Measurements from ENCODE around the gene MBNL3.

Gene MBNL3

DNA sequence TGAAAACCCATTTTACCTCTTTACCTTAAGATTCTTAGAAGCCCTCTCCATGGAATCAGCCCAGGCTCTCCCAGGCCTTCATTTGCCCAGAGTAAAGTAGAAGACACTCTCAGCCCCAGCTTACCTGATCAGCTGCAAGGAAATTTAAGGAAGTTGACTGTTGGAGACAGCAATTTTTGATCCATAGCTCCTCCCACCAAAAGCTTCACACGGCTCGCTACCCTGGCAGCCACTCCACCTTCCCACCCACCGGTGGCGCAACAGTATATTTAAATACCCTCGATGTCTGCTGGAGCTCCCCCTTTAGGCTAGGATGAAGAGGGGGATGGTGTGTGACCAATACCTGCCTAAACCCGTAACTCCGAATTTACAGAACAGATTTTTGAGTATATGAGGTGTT, 75.4 kb downstream of the MBNL3 start:
- no peak for DNase-seq

DNA sequence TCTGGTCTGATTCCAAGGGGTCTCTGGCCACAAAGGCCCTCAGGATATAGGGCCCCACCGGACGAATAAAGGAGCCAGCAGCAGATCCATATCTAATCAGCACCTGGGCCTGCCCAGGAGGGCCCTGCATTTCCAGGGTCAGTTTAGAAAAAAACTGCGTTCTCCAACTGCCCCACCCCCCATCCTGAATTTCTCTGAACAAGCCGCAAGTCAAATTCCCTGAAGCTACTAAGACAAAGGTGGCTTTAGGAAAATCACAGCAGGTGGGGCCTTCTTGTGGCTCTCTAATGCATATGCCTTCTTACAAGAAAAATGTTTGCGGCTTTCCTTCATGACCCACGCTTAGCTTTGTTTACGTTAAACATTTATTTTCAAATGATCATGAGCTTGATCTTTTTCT, 76.6 kb downstream of the MBNL3 start:
- DNase-seq = no peak

DNA sequence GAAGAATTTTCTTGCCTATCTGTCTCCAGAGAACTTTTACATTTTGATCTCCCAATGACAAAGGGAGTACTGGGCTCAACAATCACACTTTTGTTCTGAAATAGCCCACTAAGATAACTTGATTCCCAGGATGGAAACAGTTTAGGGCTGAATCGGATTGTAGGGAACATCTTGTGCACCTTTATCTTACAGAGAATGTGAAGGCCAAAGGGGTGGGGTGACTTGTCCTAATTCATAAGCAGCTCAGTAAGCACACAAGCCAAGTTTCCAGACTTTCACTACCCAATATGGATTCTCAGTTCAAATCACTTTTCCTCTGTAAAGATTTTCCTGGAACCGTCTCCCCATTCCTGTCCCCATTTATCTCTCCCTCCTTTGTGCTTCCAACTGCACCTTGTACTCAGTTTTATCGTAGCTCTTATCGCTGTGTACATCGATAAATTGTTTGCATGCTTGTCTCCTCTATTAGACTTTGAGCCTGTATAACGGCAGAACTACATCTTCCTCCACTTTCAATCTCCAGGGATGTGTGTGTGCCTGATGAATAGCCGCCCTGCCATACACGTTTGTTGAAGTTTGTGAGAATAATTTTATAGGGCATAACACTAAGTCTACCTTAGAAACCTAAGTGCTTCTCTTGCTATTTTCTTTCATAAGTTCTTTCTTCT, 77.4 kb downstream of the MBNL3 start:
- DNase-seq = no peak

DNA sequence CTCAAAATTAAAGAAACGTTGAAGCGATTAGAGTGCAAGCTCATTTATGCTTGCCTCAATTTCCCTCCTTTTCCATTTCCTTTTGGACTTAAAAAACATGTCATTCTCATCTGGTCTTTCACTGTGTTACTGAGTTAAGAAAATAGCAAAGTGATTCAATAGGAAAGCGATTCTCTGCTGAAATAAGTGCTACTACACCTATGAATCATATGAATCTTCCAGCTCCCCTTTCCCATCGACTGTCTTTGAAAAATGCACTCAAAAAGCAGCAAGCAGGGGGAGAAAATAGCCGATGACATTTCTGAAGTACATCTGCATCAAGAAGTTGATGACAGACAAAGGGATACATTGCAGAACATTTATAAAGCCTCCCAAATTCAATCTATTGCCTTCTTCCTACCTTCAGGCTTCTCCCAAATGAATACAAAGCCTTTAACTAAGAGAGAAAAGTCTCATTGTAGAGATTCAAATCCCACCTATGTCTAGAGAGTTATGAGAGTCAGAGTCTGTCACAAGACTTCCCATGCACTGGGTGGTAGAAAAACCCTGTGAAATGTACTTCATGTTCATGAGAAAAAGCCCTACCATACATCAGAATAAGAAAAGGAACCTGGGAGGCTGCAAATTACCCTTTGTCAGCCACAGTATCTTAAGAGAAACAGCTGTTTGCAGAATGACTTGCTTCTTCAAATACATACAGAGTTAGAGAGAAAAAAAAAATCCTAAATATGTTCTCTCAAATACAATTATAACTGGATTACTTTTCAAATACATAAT, 78.9 kb downstream of the MBNL3 start:
- DNase-seq = no peak

DNA sequence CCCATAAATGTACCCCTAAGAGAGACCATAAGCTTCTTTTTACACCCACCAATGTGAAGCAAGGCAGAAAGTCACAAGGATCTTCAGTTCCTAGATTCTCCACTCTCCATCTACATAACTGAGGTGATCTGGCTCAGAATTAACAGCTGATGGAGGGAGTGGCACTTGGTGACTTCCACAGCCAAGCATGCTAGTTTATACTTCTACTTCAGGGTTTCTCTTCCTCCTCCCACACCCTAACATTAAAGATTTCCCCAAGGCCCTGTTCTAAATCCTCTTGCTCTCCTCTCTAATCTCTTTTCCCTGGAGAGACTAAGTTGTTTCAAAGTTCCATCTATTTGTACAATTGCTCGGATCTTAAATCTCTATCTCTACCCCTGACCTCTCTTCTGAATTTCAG, 81.1 kb downstream of the MBNL3 start:
- DNase-seq = no peak

DNA sequence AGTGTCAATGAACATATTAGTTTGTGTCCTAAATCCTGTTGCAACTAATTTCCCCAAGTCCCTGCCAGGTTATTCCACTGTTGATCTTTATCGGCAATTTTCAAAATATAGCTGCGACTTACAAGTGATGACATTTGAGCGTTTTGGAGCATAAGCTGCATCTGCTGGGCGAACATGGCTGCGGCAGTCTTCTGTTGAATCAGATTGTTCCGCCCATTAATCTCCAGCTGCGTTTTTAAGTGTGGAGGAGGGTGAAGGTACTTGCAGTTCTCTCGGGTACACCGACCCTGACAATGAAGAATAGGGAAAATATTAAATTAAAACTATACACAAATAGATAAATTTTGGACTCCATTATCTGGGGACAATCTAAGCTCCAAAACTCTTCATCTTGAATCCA, 82.7 kb downstream of the MBNL3 start:
- DNase-seq = no peak

DNA sequence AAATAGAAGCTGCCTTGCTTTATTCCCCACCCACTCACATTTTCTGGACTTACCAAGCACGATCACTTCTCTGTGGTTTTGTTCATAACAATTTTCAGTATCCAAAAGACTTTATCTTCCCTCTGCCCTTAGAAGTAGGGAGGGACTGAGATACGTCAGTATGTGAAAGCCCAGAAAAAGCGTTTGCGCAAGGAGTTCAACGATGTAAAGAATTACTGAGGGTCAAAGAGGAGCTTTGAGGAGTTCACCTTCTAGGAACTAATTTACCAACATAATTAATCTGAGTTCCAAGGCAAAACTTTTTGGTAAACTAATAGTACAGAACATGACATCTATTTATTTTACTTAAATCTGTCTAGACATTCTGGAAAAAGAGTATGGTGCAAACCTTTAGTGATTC, 84.6 kb downstream of the MBNL3 start:
- no peak for DNase-seq

DNA sequence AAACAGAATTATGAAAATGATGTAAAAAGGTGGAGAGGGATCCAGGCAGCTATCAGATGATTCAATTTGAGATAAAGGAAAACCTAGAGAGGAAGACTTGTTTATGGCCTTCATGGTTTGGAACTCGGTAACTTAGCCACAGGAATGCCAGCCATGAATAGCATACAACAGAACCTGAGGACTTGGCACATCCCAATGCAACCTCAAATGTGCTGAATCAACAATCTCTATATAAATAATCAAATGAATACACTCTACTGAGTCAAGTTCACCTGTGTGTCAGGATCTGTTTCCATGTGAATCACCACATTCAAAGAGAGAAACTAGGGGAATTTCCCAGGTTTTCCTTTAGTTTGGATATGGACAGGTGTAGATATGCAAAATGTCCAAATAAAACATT, 86.9 kb downstream of the MBNL3 start:
- no peak for DNase-seq

DNA sequence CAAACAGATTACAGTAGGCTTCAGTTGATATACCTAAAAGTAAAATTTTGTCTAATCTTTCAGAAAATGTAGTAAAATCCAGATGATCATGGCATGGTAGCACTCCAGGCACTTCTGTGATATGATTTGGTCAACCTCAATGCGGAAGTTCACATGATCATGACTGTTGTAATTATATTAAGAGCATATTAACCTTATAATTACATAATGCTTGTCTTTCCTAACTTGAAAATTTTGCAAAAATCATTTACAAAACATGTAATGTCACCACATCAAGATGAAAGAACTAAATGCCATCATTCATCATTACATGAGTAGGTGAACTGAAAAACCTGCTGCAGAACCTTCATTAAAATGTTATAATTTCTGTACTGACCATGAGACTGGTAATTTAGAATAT, 88.1 kb downstream of the MBNL3 start:
- DNase-seq = no peak

DNA sequence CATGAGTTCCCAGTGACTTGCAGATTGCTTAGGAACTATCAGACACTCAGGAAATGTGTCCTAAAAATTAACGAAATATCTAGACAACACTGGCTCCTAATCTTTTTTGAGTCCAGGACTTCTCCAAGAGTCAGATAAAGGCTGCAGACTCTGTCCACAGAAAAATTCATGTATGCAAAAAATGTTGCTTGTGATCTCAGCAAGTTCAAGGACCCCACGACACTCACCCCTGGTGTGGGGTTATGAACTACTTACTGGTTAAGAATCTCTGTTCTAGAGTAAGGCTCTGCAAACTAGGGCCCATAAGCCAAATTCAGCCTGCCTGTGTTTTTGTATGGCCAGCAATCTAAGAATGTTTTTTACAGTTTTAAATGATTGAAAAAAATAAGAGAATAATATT, 93.2 kb downstream of the MBNL3 start:
- no peak for DNase-seq

DNA sequence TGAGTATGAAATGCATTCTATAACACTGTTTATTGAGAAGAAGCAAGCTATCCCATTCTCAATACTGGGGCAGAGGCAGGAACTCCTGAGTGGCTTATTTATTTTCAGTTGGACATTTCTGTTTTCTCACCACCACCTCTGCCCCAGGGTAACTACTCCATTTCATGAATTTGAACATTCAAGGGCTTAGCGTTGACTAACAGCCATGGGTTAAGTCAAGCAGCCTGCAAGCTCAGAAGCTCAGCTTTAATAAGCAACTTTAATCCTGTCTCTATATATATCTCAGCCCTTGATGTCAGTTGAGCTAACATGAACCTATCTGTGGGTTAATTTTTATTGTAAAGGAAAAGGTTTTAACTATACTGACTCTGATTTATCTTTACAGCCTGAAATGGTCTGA, 93.8 kb downstream of the MBNL3 start:
- no peak for DNase-seq

DNA sequence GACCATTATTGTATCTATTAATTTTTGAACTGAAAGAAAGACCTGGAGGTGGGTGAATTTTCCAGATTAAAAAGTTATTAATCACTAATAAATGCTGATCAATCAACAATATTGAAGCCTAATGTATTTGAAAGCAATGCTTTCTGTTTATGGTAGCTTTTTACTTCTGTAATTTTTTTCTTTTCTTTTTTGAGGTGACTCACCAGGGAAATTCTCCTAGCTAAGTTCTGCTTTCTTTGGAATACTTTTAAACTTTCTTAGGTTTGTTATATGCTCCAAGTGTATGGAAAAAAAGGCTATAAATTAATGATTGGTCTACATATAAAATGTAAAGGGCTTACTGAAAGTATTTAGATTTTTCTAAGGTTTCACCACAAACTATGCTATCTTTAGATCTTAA, 94.2 kb downstream of the MBNL3 start:
- DNase-seq = no peak

DNA sequence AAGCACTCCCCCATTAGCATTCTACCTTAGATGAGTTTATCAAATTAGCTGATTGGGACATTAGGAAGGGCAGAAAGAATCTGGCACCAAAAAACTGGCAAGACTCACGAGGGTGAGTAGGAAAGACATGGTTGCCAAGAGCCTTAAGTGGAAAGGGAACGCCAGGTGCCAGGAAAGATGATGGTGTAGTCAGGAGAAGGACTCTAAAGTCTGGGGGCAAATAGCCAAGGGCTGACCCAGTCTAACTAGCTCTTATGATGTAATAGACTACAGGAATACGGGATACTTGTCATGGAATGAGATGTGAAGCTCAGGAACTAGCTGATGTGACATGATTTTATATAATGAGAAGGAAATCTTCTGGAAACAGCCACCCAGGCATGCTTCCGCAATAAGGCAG, 94.8 kb downstream of the MBNL3 start:
- no peak for DNase-seq

DNA sequence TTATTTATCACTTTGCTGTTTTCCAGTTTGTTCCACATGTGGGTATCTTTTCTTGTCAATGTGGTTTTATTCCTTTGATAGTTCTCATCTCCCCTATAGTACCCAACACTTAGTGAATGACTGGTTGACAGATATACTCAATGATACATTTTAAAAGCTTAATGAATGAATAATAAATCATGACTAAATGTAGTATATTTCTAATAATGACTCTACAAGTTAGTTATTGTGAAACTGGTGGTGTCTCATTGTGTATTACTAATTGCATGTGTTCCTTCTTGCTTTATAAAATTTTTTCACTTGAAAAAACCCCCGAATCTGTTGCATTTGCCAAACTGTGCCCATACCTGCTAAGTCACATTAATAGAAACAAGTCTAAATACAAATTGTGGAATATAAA, 95.4 kb downstream of the MBNL3 start:
- no peak for DNase-seq

DNA sequence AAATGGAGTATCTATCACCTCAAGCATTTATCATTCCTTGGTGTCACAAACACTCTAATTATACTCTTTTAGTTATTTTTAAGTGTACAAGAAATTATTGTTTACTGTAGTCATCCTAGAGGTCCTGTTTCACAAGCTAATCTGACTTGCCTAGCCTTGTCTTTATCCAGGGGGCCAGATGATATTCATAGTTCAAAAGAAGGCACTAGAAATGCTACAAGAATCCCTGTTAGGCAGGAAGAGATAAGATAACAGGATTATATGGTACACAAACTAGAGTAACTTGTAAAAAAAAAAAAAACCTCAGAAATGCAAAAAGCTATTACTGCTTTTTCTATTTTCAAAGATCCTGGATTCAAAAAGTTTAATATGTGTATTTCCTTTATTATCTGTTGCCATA, 95.8 kb downstream of the MBNL3 start:
- no peak for DNase-seq

DNA sequence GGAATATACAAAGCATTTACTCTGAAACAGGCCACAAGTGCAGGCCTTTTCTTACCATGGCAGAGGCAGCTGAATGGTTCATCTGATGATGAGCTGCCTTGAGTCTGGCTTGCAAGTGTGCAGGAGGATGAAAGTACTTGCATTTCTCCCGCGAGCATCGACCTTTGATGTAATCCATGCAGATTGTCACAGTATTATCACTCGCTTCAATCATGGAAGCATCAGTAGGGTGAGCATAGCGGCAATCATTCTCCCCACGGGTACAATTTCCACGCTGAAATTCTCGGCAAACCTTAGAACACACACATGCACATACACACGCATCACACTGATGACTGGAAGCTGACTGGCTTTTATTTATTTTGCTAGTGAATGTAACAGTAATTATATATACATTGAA, 98.0 kb downstream of the MBNL3 start:
- DNase-seq = no peak

DNA sequence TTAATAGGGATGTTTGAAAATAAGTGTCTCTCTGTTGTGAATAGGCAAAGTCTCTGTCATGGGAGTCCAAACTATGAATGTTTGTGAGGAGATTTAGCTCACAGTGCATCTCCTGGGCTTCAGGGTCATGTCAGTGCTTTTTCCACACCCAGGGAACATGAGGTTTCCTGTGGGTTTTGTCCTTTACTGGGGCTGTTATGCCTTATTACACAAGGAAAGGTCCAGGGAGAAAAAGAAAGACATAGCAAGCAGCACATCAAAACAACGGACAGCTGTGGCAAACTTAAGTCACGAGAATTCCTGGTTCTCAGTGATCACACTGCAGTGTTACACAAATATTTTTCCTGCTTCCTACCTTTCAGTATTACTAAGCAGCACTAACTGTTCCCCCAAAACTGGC, 99.4 kb downstream of the MBNL3 start:
- no peak for DNase-seq

DNA sequence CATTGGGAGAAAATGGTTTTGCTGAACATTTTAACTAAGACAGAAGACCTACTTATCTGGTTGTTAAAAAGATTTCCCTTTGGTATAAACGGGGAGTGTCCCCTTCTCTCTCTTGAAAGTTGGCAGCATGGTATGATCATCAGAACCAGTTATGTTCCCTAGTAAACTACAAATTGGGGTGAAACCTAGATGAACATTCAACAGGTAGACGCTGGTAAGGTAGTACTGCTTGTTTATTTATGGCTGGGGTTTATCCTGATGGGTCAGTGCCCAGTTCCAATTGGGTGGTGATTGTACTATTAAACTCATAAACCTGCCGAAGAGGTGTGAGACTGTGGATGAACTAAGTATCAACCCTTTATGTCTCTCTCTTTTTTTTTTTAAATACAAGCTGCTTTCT, 100.5 kb downstream of the MBNL3 start:
- DNase-seq = no peak

DNA sequence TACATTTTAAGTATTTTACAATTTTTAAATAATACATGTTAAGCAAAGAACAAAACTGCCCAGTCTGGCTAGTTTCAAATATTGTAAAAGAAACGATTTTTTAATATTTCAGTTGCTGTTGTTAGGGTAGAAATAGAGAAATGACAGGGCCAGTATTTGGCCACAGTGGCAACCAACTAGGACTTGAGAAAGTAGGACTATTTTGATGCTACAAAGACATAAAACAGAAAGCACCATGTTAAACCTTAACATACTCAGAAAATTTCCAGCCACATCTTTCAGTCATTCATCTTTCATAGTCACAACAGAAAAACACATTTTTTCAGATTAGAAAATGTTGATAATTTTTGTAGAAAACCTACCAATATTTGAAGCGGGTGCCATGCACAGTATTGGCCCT, 104.5 kb downstream of the MBNL3 start:
- DNase-seq = no peak

DNA sequence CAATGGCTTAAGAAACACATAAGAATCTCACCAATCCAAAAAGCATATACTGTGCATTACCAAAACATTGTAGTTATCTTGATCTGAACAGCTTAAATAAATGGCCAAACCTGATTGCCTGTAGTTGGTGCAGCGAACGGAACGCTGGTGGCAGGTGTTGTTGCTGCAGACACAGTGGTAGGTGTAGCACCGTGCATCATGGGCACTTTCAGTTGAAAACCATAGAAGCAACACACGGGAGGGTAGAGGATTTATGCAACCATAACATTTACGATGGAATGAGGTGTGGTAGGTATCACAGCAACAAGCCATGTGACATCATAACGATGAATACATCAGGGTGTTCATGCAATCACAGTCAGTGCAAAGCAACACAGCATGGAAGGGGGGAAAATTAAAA, 106.8 kb downstream of the MBNL3 start:
- no peak for DNase-seq

DNA sequence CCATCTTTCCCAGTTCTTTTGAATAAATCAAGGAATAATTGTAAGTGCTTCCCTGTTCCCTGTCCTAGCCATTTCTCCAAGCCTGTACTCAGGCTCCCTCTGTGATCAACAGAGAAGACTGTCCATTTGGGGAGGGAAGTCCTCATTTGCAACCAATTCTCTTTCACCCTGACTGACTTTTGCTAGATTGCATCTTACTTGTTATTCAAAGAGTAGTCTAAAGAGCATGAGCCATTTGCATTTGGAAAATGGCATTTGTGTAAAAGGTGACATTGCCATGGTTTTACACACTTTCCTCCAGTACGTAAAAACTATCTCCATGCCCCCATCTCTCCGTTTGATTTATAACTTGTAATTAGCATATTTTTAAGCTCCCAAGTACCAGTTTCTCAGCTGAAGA, 110.6 kb downstream of the MBNL3 start:
- DNase-seq = no peak

DNA sequence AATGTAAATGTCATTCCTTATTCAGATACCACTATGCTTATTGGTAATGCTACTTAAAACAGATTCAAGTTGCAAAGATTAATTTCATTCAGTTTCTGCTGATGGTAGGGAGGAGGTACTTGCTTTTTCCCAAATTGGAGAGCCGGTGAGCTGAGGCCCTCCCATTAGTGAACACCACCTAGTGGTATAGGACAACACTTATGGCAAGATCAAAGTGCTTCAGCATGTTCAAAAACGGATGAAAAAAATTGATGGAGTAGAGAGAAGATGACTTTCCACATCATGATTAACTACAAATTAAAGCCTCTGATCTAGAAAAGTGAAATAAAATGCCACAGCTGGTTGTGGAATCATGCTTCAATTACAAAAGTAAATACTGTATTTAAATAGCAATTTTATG, 112.9 kb downstream of the MBNL3 start:
- DNase-seq = no peak

DNA sequence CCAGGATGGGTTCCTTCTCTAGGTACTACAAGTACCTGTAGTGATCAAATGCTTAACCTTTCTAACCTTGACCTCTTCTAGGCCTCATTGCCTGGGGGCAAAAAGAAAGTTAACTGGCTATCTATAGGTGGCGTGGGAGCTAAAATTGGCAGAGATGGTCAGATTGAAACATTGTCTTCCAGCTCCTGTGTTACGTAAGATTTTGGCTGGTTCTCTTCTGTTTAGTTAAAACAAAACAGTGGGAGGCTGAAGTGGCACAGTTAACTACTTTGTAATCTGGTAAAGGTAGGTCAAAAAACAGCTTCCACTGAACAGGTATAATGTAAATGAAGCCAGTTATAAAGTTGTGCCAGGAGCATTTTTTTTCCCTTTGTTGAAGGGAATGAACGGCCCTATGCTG, 115.2 kb downstream of the MBNL3 start:
- DNase-seq = no peak

DNA sequence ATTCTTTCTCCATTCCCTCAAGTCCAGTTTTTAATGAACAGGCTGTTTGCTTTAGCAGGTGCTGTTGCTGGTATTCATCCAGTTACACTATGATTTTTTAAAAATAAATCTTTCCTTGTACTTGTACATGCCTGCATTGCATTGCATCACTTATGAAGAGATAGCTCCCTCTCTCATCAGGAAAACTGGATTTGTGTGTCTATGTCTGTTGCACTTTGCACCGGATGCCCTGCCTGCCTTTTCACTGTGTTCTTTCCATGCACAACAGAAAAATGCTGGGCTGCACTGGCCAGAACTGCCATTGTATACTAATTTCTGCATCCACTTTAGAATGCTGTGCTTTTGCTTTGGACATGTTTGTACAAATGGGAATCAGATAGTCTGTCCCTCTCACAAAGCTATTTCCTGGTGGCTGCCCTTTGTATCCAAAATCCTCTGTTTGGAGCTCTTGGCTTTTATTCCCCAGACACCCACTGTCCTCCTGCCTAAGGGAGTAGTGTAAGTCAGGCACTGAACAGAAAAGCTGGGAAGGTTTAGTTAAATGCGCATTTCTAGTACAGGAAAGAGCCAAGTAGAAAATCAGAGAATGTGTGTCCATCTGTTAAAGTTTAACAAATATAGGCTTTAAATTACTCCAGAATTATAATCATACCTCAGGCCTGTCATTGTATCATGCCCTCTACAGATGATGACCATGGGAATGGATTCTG, 119.1 kb downstream of the MBNL3 start:
- DNase-seq = no peak

All from AML-193 (cell line).